Measurements from ENCODE around the gene NCR1.
A peak's percentile ranks its signal among the peaks of the same experiment; 100 is the strongest.
"Not testable (repeated sequence)": the region's sequence is repeated elsewhere in the genome, so short reads cannot be mapped to it uniquely, and the experiment has no call there.

NCR1 gene, protein sequence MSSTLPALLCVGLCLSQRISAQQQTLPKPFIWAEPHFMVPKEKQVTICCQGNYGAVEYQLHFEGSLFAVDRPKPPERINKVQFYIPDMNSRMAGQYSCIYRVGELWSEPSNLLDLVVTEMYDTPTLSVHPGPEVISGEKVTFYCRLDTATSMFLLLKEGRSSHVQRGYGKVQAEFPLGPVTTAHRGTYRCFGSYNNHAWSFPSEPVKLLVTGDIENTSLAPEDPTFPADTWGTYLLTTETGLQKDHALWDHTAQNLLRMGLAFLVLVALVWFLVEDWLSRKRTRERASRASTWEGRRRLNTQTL

DNA sequence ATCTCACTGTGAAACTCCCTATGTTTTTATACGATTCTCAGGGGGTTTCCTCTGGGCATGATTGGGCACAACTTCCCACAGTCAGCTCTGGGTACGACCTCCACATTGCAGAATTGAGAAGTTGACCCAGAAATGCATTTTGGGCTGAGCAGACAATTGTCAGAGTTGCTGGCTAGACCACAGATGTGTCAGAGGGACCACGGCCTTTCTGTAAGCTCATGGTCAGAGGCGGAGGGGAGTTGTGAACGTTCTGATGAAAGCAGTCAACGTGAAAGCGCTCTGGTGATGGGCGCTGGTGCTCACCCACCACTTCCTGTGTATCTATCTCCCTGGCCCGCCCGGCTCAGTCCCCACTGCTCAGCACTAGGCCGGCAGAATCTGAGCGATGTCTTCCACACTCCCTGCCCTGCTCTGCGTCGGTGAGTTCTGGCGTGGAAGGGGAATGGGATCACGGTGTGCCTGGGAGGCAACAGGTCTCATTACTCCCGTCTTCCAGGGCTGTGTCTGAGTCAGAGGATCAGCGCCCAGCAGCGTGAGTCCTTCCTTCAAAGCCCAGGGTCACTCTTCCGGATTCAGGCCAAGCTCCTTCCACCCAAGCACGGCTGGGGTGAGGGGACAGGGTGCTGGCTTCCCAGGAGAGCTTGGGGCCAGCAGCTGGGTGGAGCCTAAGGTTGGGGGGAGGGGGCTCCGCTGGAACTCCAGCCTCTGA lies at the start of gene NCR1:
TSS of gene NCR1 (plus strand) at position 346 of the 709 bp plus-strand sequence. CDS start at position 386, 40 bp downstream.
- Mint-ChIP-seq H3K4me1 (no peaks in the 10 kb centered on the region), H3K27ac (no peak within 1 kb of the TSS), H3K4me3 (peak within 1 kb of the TSS; percentile 40), H3K9me3 (no peaks in the 10 kb centered on the region), H3K36me3 (ENCODE audit: low read depth) (no peaks in the 10 kb centered on the region), H3K27me3 (peaks cover 2% of the 10 kb centered on the region)
- peak; percentile 49 for ATAC-seq
- peak; percentile 13 for DNase-seq

DNA sequence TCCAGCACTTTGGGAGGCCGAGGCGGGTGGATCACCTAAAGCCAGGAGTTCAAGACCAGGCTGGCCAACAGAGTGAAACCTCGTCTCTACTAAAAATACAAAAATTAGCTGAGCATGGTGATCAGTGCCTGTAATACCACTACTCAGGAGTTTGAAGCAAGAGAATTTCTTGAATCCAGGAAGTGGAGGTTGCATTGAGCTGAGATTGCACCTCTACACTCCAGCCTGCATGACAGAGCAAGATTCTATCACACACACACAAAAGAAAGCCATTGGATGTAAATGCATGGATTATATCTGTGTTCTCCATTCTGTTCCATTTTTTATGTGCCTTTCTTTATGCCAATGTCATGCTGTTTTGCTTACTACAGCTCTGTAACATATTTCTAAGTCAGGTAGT lies 47.5 kb upstream of the NCR1 start:
- not testable (repeated sequence) for H3K27me3 Mint-ChIP-seq; H3K4me1 Mint-ChIP-seq; H3K4me3 Mint-ChIP-seq; H3K9me3 Mint-ChIP-seq; ATAC-seq; H3K27ac Mint-ChIP-seq; H3K36me3 Mint-ChIP-seq (ENCODE audit: low read depth); DNase-seq

- not testable (repeated sequence) for H3K36me3 Mint-ChIP-seq (ENCODE audit: low read depth)
Measured at GRCh38 chr19:54859421-54859820, 46.5 kb upstream of the NCR1 start.

GRCh38 chr19:54863459-54863858 lies 42.5 kb upstream of the NCR1 start:
- not testable (repeated sequence) for H3K9me3 Mint-ChIP-seq; H3K4me1 Mint-ChIP-seq; DNase-seq; ATAC-seq; H3K27ac Mint-ChIP-seq; H3K36me3 Mint-ChIP-seq (ENCODE audit: low read depth); H3K4me3 Mint-ChIP-seq
- peaks cover 12% of the 10 kb centered on the region for H3K27me3 Mint-ChIP-seq

More at GRCh38 chr19:54859421-54859820, 46.5 kb upstream of the NCR1 start:
- H3K4me1 Mint-ChIP-seq, H3K27ac Mint-ChIP-seq, DNase-seq, H3K27me3 Mint-ChIP-seq, H3K9me3 Mint-ChIP-seq, ATAC-seq, H3K4me3 Mint-ChIP-seq: not testable (repeated sequence)

GRCh38 chr19:54871696-54872095 lies 34.3 kb upstream of the NCR1 start:
- Mint-ChIP-seq H3K27me3 (peaks cover 10% of the 10 kb centered on the region), H3K36me3 (ENCODE audit: low read depth) (no peaks in the 10 kb centered on the region), H3K4me3 (no peak overlapping the region), H3K4me1 (no peaks in the 10 kb centered on the region), H3K9me3 (peaks cover 4% of the 10 kb centered on the region), H3K27ac (no peak overlapping the region)
- ATAC-seq (no peak), DNase-seq (no peak)

GRCh38 chr19:54873990-54874389 lies 32.0 kb upstream of the NCR1 start, which contains the start of gene FCAR:
Gene FCAR, plus strand, starts transcription at chr19:54874235. Its CDS starts 55 bp downstream, at chr19:54874290.
- ATAC-seq: no peak
- no peaks in the 10 kb centered on the region for H3K9me3 Mint-ChIP-seq
- H3K36me3 Mint-ChIP-seq (ENCODE audit: low read depth): no peaks in the 10 kb centered on the region
- H3K4me1 Mint-ChIP-seq: no peaks in the 10 kb centered on the region
- no peak for DNase-seq
- no peak within 1 kb of the TSS for H3K4me3 Mint-ChIP-seq
- H3K27me3 Mint-ChIP-seq: peaks cover 6% of the 10 kb centered on the region
- H3K27ac Mint-ChIP-seq: no peak within 1 kb of the TSS

- Mint-ChIP-seq H3K27me3 (peaks cover 10% of the 10 kb centered on the region), H3K36me3 (ENCODE audit: low read depth) (no peaks in the 10 kb centered on the region), H3K4me1 (no peaks in the 10 kb centered on the region), H3K9me3 (no peaks in the 10 kb centered on the region), H3K27ac (no peak overlapping the region), H3K4me3 (no peak overlapping the region)
- DNase-seq: no peak
- ATAC-seq: no peak
Measured at GRCh38 chr19:54875506-54875905, 30.4 kb upstream of the NCR1 start.

DNA sequence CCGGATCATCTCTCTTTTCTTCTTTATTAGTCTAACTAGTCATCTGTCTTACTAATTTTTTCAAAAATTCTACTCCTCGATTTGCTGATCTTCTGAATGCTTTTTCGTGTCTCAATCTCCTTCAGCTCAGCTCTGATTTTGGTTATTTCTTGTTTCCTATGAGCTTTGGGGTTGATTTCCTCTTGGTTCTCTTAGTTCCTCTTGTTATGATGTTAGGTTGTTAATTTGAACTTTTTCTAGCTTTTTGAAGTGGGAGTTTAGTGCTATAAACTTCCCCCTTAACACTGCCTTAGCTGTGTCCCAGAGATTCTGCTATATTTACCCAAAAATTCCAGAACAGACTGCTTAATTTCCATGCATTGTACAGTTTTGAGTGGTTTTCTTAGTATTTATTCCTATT lies 28.5 kb upstream of the NCR1 start:
- no peaks in the 10 kb centered on the region for H3K9me3 Mint-ChIP-seq
- peaks cover 2% of the 10 kb centered on the region for H3K4me1 Mint-ChIP-seq
- ATAC-seq: no peak
- no peaks in the 10 kb centered on the region for H3K36me3 Mint-ChIP-seq (ENCODE audit: low read depth)
- H3K27me3 Mint-ChIP-seq: peaks cover 17% of the 10 kb centered on the region
- DNase-seq: no peak
- H3K4me3 Mint-ChIP-seq: no peak overlapping the region
- no peak overlapping the region for H3K27ac Mint-ChIP-seq

DNA sequence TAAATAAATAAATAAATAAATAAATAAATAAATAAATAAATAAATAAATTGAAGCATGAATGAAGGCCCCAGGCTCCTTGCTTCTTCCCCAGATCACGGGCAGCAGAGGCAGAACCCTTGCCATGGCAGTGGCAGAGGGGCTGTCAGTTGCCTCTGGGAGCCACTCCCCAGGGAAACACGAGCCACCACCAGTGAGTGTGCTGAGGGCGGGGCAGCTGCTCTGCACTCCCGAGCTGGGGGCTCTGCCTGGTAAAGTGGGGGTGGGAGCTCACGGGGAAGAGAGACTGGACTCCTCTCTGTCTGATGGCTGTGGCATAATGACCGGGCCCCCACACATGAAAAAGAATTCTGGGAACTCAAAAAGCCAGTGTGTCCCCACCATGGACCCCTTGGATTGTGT lies 24.1 kb upstream of the NCR1 start:
- H3K9me3 Mint-ChIP-seq: no peaks in the 10 kb centered on the region
- H3K36me3 Mint-ChIP-seq (ENCODE audit: low read depth): no peaks in the 10 kb centered on the region
- H3K27ac Mint-ChIP-seq: no peak overlapping the region
- H3K4me3 Mint-ChIP-seq: no peak overlapping the region
- H3K4me1 Mint-ChIP-seq: peaks cover 3% of the 10 kb centered on the region
- ATAC-seq (no peak), DNase-seq (no peak)
- H3K27me3 Mint-ChIP-seq: peaks cover 24% of the 10 kb centered on the region

DNA sequence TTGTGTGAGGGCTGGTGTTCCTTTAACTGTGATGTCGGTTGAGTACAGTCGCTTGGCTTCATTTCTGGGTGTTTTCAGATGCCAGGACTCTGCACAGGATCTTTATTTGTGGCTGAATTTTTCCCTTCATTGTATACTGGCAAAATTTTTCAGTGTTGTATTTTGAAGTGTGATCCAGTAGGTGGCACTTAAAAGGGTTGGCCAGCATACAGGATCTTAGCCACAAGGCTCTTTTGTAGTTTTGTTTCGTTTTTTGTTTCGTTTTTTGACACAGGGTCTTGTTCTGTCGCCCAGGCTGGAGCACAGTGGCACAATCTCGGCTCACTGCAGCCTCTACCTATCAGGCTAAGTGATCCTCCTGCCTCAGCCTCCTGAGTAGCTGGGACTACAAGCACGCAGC lies 23.2 kb upstream of the NCR1 start:
- H3K27me3 Mint-ChIP-seq: peaks cover 24% of the 10 kb centered on the region
- DNase-seq: no peak
- ATAC-seq: no peak
- no peak overlapping the region for H3K27ac Mint-ChIP-seq
- H3K9me3 Mint-ChIP-seq: no peaks in the 10 kb centered on the region
- no peak overlapping the region for H3K4me3 Mint-ChIP-seq
- H3K4me1 Mint-ChIP-seq: peaks cover 3% of the 10 kb centered on the region
- H3K36me3 Mint-ChIP-seq (ENCODE audit: low read depth): no peaks in the 10 kb centered on the region

GRCh38 chr19:54883228-54883627 lies 22.7 kb upstream of the NCR1 start:
- Mint-ChIP-seq H3K27ac (no peak overlapping the region), H3K4me1 (peaks cover 3% of the 10 kb centered on the region), H3K36me3 (ENCODE audit: low read depth) (no peaks in the 10 kb centered on the region), H3K4me3 (no peak overlapping the region), H3K9me3 (no peaks in the 10 kb centered on the region), H3K27me3 (peaks cover 24% of the 10 kb centered on the region)
- ATAC-seq: no peak
- no peak for DNase-seq

DNA sequence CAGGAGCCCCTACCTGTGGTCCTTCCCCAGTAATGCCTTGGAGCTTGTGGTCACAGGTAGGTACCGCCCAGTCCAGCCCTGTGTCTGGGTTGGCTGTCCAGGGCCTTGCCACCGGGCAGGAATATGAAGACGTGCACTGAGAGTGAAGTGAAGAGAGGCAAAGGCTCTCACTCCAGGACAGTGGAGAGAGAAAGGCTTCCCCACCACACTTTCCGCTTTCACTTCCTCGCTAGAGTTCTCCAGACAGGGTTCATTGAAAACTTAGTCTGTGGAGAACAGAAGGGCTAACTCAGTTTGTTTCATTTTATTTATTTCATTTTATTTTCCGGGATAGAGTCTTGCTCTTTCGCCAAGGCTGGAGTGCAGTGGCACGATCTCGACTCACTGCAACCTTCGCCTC lies 17.7 kb upstream of the NCR1 start:
- peaks cover 6% of the 10 kb centered on the region for H3K27me3 Mint-ChIP-seq
- no peak overlapping the region for H3K27ac Mint-ChIP-seq
- H3K9me3 Mint-ChIP-seq: no peaks in the 10 kb centered on the region
- DNase-seq: no peak
- no peaks in the 10 kb centered on the region for H3K36me3 Mint-ChIP-seq (ENCODE audit: low read depth)
- no peak for ATAC-seq
- no peak overlapping the region for H3K4me3 Mint-ChIP-seq
- no peaks in the 10 kb centered on the region for H3K4me1 Mint-ChIP-seq

GRCh38 chr19:54889566-54889965 lies 16.4 kb upstream of the NCR1 start:
- Mint-ChIP-seq H3K27me3 (peaks cover 6% of the 10 kb centered on the region), H3K4me3 (no peak overlapping the region), H3K9me3 (no peaks in the 10 kb centered on the region), H3K27ac (no peak overlapping the region), H3K4me1 (no peaks in the 10 kb centered on the region), H3K36me3 (ENCODE audit: low read depth) (no peaks in the 10 kb centered on the region)
- no peak for DNase-seq
- ATAC-seq: no peak

- H3K27ac Mint-ChIP-seq: no peak overlapping the region
- H3K4me3 Mint-ChIP-seq: no peak overlapping the region
- peaks cover 6% of the 10 kb centered on the region for H3K27me3 Mint-ChIP-seq
- DNase-seq: no peak
- no peaks in the 10 kb centered on the region for H3K36me3 Mint-ChIP-seq (ENCODE audit: low read depth)
- H3K4me1 Mint-ChIP-seq: no peaks in the 10 kb centered on the region
- ATAC-seq: no peak
- H3K9me3 Mint-ChIP-seq: no peaks in the 10 kb centered on the region
Measured at GRCh38 chr19:54893406-54893805, 12.5 kb upstream of the NCR1 start.

DNA sequence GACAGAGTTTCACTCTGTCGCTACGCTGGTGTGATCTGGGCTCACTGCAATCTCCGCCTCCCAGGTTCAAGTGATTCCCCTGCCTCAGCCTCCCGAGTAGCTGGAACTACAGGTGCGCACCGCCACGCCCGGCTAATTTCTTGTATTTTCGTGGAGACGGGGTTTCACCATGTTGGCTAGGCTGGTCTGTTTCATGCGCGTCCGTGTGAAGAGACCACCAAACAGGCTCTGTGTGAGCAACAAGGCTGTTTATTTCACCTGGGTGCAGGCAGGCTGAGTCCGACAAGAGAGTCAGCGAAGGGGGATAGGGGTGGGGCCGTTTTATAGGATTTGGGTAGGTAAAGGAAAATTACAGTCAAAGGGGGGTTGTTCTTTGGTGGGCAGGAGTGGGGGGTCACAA lies 11.8 kb upstream of the NCR1 start:
- not testable (repeated sequence) for ATAC-seq

More for the DNA sequence above, 11.8 kb upstream of the NCR1 start:
- H3K36me3 Mint-ChIP-seq (ENCODE audit: low read depth); H3K9me3 Mint-ChIP-seq; H3K4me1 Mint-ChIP-seq; H3K27me3 Mint-ChIP-seq; DNase-seq; H3K27ac Mint-ChIP-seq; H3K4me3 Mint-ChIP-seq: not testable (repeated sequence)

Measured in activated naive CD8-positive, alpha-beta T cell treated with anti-CD3 and anti-CD28 coated beads, Interleukin-2, amount 50 U/mL, for 24 hours (primary cell).